ENCODE measurements around the gene SLC25A15.
"Not testable (repeated sequence)": the region's sequence is repeated elsewhere in the genome, so short reads cannot be mapped to it uniquely, and the experiment has no call there.

GRCh38 chr13:40782971-40783370 lies 6.4 kb upstream of the SLC25A15 start:
- TF ChIP-seq GABPB1 (CRISPR knock-in tag; IDR thresholded peaks at IDR 0.05); CTCF (IDR thresholded peaks at IDR 0.05); ETV6 (CRISPR knock-in tag; IDR thresholded peaks at IDR 0.05): not testable (repeated sequence)

Measured in WTC11 (cell line).